VCaP (cell line): ENCODE measurements around the gene DIRAS1.

Source experiments
- H3K27ac ChIP-seq: fragments of 450-650 bp; 2 replicates; pipeline ENCODE4 v1.5.1; 2017
- TF ChIP-seq, protein P1 (sequence below): fragments of 450-650 bp; conservative IDR thresholded peaks from 2 replicates; pipeline ENCODE4 v1.5.1; 2017; ENCODE audit warnings: mild to moderate bottlenecking, moderate library complexity

Gene DIRAS1

DNA sequence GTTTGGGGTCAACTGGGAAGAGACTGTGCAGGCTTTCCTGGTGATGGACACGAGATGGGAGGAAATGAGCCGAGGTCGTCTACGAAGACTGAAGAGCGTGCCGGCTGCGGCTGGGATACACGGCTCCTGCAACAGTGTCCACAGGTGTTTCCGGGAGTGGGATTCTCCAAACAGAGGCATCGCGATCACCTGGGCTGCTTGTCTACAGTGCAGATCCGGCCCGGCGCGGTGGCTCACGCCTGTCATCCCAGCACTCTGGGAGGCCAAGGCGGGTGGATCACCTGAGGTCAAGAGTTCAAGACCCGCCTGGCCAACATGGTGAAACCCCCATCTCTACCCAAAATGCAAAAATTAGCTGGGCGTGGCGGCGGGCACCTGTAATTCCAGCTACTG, 30.3 kb upstream of the DIRAS1 start:
- TF ChIP-seq, protein P1, sequence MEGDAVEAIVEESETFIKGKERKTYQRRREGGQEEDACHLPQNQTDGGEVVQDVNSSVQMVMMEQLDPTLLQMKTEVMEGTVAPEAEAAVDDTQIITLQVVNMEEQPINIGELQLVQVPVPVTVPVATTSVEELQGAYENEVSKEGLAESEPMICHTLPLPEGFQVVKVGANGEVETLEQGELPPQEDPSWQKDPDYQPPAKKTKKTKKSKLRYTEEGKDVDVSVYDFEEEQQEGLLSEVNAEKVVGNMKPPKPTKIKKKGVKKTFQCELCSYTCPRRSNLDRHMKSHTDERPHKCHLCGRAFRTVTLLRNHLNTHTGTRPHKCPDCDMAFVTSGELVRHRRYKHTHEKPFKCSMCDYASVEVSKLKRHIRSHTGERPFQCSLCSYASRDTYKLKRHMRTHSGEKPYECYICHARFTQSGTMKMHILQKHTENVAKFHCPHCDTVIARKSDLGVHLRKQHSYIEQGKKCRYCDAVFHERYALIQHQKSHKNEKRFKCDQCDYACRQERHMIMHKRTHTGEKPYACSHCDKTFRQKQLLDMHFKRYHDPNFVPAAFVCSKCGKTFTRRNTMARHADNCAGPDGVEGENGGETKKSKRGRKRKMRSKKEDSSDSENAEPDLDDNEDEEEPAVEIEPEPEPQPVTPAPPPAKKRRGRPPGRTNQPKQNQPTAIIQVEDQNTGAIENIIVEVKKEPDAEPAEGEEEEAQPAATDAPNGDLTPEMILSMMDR, result no peak
- no peak overlapping the region for H3K27ac ChIP-seq

DNA sequence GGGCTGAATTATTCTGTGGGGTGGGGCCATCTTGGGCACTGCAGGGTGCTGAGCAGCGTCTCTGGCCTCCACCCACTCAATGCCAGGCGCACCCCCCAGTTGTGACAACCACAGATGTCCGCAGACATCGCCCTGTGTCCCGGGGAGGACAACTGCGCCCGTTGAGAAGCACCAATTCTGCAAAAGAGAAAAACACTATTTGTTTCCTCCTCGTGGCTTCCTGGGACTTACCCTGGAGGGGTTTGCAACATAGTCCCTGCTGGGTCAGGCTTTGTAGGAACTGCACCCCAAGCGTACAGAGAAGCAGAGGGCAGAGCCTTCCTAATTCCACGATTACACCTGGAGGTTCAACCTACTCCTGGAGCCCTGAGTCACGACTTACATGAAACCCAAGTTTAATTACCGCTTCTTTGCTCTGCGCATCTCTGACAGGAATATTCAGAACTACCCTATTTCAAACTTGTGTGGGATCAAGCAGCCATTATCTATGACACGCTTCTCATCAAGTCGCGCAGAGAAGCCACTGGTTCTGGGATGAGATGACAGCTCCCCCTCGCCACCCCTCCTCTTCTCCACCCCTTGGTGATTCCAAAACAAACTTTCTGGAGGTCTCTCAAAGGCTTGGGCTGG, 29.8 kb upstream of the DIRAS1 start:
- TF ChIP-seq, protein P1, result no peak
- H3K27ac ChIP-seq, result no peak overlapping the region

DNA sequence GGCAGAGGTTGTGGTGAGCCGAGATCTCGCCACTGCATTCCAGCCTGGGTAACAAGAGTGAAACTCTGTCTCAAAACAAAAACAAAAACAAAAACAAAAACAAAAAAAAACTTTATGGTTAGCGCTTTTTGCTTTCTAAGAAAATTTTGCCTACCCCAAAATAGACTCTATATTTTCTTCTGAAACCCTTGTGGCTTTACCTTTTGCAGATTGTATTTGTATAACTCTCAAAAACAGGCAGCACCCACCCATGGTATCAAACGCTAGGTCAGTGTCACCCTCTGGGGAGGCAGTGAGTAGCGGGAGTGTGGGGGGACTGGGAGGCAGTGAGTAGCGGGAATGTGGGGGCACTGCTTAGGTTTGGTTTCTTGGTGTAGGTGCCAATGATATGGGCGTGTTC, 26.2 kb upstream of the DIRAS1 start:
- TF ChIP-seq, protein P1, result no peak

DNA sequence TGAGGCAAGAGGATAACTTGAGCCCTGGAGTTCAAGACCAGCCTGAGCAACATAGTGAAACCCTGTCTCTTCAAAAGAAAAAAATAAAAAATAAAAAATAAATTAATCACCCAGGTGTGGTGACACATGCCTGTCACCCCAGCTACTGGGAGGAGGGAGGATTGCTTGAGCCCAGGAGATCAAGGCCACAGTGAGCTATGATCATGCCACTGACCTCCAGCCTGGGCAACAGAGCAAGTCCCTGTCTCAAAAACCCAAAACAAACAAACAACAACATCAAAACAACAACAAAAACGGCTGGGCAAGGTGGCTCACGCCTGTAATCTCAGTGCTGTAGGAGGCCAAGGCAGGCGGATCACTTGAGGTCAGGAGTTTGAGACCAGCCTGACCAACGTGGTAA, 22.9 kb upstream of the DIRAS1 start:
- no peak overlapping the region for H3K27ac ChIP-seq
- TF ChIP-seq, protein P1, result no peak

More for the DNA sequence above, 26.2 kb upstream of the DIRAS1 start:
- no peak overlapping the region for H3K27ac ChIP-seq

DNA sequence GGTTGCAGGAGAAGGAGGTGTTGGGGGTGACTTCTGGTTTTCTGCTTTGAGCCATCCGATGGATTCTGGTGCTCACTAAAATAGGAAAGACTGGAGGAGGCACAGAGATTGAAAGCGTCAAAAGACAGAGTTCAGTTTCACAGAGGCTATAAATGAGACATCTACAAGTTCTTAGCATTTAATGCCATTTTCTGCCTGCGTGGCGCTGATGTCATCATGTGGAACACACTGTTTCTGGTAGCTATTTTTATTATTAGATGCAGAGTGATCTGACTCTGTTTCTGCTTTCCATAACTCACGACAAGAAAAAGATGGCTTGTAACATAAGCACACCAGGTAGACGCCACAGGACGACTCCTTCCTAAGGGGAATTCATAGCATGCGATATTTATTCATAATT, 21.9 kb upstream of the DIRAS1 start:
- no peak overlapping the region for H3K27ac ChIP-seq
- TF ChIP-seq, protein P1, result no peak

DNA sequence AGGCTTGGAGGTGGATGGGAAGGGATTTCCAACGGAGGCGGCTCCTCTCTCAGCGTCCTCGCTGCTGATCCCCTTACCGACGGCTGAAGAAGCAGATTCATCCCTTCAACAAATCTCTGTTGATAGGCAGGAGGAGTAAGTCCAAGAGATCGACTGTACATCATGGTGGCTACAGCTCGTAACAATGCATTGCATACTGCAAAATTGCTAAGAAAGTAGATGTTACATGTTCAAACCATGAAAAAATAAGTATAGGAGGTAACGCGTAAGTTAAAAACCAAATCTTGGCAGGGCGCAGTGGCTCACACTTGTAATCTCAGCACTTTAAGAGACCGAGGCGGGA, 19.1 kb upstream of the DIRAS1 start:
- peak overlapping the region; percentile 65 for H3K27ac ChIP-seq
- TF ChIP-seq, protein P1, result no peak

DNA sequence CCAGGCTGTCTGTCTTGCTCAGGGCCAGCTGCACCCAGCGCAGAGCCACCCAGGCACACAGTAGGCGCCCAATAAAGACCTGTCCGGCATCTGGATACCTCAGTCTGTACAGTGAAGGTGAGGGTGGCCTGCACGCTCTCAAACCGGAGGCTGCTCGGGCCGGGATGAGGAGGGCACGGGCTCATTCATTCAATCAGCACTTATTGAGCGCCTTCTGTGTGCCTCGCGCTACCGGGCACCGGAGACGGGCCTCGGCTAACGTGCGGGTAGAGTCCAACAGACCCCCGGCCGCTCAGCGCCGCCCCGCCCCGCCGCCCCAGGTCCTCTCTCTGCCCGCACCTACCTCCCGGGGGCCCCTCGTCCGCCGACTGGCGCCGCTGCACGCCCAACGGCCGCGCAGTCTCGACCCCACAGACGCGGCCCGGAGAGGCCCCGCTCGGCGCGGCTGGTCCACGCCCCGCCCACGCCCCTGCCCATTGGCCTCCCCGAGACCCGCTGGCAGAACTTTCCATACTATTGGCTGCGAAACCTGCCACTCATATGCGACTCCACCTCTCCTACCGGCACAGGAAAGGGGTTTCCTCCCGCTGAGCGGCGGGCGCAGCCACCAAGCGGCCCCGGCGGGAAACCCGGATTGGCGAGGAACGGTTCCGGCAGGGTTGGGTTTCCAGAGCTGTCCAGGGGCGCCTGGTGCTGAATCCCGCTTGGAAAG, 18.6 kb upstream of the DIRAS1 start, which contains the start of gene SLC39A3:
SLC39A3 (minus strand) TSS at position 416 of the 712 bp plus-strand sequence. CDS start 2,760 bp downstream, outside the sequence.
- TF ChIP-seq, protein P1, result no peak
- peak within 1 kb of the TSS; percentile 65 for H3K27ac ChIP-seq
